Activated CD4-positive, alpha-beta T cell treated with anti-CD3 and anti-CD28 coated beads, Interleukin-2, Interleukin-4, amounts not matched to agents 100 ng/mL and 50 ng/mL, durations not matched to agents 16 hours and 8 hours (primary cell): Measurements from ENCODE around the gene ODAPH.
"Not testable (repeated sequence)": the region's sequence is repeated elsewhere in the genome, so short reads cannot be mapped to it uniquely, and the experiment has no call there.

Experiments used
- DNase-seq: peaks from one replicate; pipeline ENCODE4 v3.0.0-alpha.2; 2020; ENCODE audit warnings: low spot score

ODAPH gene

DNA sequence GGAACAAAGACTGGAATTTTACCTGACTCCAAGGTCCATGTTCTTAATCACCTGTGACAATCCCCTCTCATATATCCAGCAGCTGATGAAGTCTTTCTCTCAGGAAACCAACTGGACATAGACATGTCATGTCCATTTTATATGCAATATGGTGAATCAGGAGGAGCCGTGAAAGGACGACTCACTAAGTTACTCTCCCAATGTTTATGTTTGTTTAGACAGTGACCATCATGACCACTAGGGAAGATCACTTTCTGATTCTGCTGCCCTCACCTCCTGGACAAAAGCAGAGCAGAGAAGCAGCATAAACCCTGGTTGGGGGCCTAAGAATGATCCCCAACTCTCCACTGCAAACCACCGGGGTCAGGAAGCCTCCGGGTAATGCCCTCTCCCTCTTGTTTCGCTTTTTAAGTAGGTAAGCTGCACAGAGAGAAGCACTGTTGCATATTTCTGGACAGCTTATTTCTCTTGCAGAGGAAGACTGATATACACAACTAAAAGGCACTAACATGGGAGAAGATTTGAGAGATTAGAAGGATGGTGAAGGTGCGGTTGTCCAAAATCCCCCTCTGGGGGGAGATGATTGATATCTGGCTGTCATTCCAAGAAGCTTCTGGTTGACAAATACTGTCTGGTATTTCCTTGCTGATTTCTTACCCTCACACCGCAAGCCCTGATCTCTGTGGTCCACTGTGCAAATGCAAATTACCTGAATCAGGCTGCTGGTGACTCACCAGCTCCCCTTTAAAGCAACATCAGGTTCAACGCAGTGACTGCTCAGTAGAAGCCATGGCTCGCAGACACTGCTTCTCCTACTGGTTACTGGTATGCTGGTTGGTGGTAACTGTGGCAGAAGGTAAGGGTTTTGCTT is at the start of gene ODAPH:
TSS of gene ODAPH (plus strand) at position 773 of the 871 bp plus-strand sequence. CDS start at position 790, 17 bp downstream.
- peak; percentile 71 for DNase-seq

DNA sequence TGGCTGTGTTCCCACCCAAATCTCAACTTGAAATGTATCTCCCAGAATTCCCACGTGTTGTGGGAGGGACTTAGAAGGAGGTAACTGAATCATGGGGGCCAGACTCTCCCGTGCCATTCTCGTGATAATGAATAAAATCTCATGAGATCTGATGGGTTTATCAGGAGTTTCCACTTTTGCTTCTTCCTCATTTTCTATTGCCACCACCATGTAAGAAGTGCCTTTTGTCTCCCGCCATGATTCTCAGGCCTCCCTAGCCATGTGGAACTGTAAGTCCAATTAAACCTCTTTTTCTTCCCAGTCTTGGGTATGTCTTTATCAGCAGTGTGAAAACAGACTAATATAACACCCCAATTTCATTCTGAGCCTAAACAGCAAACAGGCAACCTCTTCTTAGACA is 46.3 kb upstream of the ODAPH start:
- not testable (repeated sequence) for DNase-seq

GRCh38 chr4:75511841-75512240 is 44.0 kb upstream of the ODAPH start:
- no peak for DNase-seq

DNA sequence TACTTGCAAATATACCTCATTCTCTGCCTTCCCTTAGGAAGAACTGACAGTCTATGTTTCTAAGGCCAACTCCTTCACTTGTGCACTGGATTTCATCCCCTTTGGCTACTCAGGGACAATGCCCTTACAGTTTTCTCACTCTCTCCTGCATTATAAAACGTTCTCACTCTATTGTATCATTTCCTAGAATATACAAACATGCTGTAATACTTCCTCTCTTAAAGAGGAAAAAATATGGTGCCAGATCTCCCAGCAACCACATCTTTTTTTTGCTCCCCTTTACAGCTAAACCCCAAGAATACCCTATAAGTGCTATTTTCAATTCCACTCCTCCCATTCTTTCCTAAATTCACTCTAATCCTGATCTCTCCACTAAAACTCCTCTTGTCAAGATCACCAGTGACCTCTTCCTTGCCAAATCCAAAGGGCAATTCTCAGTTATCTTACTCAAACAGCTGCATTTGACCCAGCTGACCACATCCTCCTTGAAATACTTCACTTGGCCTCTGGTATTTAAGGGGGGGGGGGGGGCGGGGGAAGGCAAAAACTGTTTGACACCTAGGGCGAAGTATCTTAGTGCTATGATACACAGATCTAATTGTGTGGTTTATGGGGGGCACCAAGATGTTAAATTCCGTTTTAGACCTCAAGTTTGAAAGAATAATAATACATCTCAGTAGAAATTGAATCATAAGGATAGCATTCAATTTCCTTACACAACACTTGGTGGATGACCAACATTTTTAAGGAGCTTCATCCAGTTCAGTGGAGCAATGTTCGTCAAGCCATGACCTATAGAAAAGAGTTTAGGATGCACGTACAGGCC is 43.3 kb upstream of the ODAPH start:
- peak; percentile 26 for DNase-seq

GRCh38 chr4:75513526-75514130 is 42.2 kb upstream of the ODAPH start:
- no peak for DNase-seq

DNA sequence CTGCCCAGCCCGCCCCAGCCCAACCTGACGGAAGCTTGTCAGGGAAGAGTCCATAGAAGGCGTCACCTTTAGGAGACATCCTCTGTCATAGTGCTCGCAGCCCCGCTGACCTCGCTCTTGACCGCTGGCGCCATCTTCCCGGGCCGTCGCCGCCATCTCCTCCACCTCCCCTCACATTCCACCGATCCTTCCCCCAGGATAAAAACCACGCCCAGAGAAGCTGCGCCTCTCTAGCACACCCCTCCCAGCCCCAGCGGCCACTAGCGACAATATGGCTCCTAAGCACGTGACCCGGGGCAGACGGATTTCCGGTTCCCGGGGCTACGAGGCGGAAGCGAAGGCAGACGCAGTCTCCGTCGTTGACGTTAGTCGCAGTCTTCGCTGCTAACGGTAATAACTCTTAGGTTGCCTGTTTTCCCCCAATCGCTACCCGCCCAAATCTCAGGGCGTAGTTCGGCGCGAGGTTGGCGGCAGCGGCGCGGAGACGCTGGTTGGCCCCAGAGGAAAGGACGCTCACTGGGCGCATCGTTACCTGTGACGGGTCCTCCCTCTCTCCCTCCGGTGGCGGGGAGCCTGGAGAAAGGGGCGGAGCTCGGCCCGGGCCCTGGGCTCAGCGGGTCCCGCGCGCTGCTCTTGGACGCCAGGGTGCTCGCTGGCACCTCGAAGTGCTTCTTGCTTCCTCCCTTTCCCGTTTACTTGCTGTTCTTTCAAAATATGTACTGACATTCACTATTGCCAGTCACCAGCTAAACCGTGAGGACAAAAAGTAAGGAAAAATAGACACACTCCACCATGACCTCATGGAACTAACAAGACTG is 41.5 kb upstream of the ODAPH start, which contains the start of the genes RCHY1 and THAP6:
TSS of gene RCHY1 (minus strand) at position 273 of the 818 bp plus-strand sequence. CDS start at position 156, 117 bp downstream.
TSS of gene THAP6 (plus strand) at position 343 of the 818 bp plus-strand sequence. CDS start 980 bp downstream, outside the sequence.
- DNase-seq, result peak; percentile 93

- DNase-seq, result peak; percentile 60
Measured at GRCh38 chr4:75514949-75515612, 40.8 kb upstream of the ODAPH start.

- DNase-seq, result no peak
Measured at GRCh38 chr4:75516144-75516543, 39.7 kb upstream of the ODAPH start.

DNA sequence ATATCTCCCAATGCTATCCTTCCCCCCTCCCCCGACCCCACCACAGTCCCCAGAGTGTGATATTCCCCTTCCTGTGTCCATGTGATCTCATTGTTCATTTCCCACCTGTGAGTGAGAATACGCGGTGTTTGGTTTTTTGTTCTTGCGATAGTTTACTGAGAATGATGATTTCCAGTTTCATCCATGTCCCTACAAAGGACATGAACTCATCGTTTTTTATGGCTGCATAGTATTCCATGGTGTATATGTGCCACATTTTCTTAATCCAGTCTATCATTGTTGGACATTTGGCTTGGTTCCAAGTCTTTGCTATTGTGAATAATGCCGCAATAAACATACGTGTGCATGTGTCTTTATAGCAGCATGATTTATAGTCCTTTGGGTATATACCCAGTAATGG is 36.4 kb upstream of the ODAPH start:
- DNase-seq, result not testable (repeated sequence)

DNA sequence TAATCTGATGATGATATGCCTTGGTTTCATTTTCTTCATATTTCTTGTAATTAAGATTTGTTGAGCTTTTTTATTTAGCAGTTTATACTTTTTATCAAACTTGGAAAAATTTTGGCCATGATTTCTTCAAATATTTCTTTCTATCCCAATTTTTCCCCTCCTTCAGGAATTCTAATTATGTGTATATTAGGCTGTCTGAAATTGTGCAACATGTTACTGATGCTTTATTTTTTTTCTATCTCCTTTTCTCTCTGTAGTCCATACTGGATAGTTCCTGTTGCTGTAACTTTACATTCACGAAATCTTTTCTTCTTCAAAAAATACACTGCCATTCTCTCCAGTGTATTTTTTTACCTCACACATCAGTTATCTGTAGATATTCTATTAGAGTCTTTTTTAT is 30.8 kb upstream of the ODAPH start:
- no peak for DNase-seq

DNA sequence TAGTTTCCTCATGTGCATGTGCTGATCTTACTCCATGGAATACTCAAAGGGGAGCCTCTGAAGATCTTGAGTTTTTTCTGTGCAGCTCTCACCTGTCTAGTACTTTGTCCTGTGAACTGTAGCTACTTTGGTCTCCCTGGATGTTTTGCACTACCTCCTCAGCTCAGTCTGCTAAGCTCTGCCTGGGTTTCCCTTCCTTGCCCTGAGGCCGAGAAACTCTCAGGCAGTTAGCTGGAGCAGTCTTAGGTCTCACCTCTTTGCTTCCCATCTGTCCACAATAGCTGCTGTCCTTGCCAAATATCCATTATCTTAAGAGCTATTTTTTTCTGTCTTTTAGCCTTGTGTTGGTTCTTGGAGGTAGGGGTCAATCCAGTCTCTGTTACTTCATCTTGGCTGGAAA is 30.0 kb upstream of the ODAPH start:
- no peak for DNase-seq

- no peak for DNase-seq
Measured at GRCh38 chr4:75527482-75527881, 28.4 kb upstream of the ODAPH start.

DNA sequence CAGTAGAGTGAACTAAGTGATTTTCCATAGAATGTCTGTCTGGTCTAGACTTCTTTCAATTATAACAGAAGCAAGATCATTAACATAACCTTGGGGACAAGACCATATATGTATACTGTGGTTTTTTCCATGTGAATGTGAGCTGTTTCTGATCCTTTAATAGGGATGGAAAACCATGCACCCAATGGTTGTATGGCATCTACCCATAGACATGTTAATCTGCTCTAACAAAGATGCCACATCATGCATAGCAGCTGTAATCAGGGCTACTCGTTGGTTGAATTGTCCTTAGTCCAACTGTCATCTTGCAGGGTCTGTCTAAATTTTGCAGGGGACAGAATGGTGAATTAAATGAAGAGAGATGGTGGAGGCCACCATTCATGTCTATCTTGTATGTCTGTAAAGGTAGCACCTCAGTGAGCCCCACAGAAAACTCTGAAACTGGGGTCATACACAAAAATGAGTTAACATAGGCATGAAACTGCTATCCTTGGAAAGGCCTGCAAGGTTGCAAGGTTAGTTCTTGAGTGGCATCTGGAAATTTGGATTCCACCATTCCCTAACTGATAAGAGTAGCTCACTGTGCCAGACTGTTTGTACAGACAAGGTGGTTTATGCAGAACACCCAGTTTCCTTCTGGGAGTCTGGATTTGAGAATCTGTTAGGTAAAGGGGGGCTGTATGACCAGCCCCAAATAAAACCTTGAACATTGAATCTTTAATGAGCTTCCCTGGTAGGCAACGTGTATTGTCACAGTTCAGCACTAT is 25.1 kb upstream of the ODAPH start:
- no peak for DNase-seq

GRCh38 chr4:75531536-75532143 is 24.2 kb upstream of the ODAPH start:
- not testable (repeated sequence) for DNase-seq

- DNase-seq, result not testable (repeated sequence)
Measured at GRCh38 chr4:75533339-75533887, 22.5 kb upstream of the ODAPH start.

GRCh38 chr4:75533926-75534325 is 21.9 kb upstream of the ODAPH start:
- not testable (repeated sequence) for DNase-seq

- DNase-seq, result not testable (repeated sequence)
Measured at GRCh38 chr4:75537308-75537707, 18.6 kb upstream of the ODAPH start.

- DNase-seq, result peak; percentile 4
Measured at GRCh38 chr4:75542824-75543223, 13.0 kb upstream of the ODAPH start.

GRCh38 chr4:75544220-75544619 is 11.6 kb upstream of the ODAPH start:
- DNase-seq, result not testable (repeated sequence)
